Panc1 (cell line): ENCODE data around the gene FAR2. TPM values are rescaled to one million over a fixed set of nuclear protein-coding genes. Genes with fewer than 3 reads are reported as not detected.

Experiments
- ATAC-seq: fragments of 200-7000 bp; cut with Tn5 transposase; 2 replicates; pipeline ENCODE4 v1.9.1; 2020; ENCODE audit warnings: mild to moderate bottlenecking, moderate library complexity
- BruUV-seq: library from RNA; stranded (reverse); fragments of 400-500 nt; replicated peaks from 2 replicates; lab custom pipeline; 2021; lab: Mats Ljungman, UMichigan
- CTCF ChIA-PET: fragments of 300-600 bp; sonication (Branson Sonifier 250); formaldehyde crosslinking; loops from one replicate; lab custom pipeline; 2022; ENCODE audit warnings: antibody characterized with exemption; lab: Charles Lee
- POLR2A ChIA-PET: fragments of 300-600 bp; sonication (Branson Sonifier 250); formaldehyde crosslinking; loops from one replicate; lab custom pipeline; 2022; ENCODE audit warnings: antibody characterized with exemption; lab: Charles Lee
- DNase-seq: peaks from one replicate; pipeline ENCODE4 v3.0.0-alpha.2; 2010; ENCODE audit warnings: low read depth, low spot score
- H3K27ac ChIP-seq: 2 replicates; pipeline ENCODE4 v1.5.1; 2011; ENCODE audit warnings: mild to moderate bottlenecking, low read length, inconsistent platforms
- H3K27me3 ChIP-seq: fragments of 200-500 bp; sonication (Bioruptor generic); 2 replicates; pipeline ENCODE4 v1.6.0; 2014; ENCODE audit warnings: low read length, inconsistent platforms; ENCODE audit not compliant: control insufficient read depth, insufficient read depth
- H3K36me3 ChIP-seq: fragments of 200-500 bp; sonication (Bioruptor generic); 2 replicates; pipeline ENCODE4 v1.5.1; 2014; ENCODE audit warnings: inconsistent platforms, mild to moderate bottlenecking, low read length, moderate library complexity; ENCODE audit not compliant: control insufficient read depth, insufficient read depth
- H3K4me1 ChIP-seq: 2 replicates; pipeline ENCODE4 v1.5.1; 2011; ENCODE audit warnings: inconsistent platforms, mild to moderate bottlenecking, low read length, moderate library complexity; ENCODE audit not compliant: control insufficient read depth, insufficient read depth
- H3K4me3 ChIP-seq, 2 experiments: 2 replicates each; pipeline ENCODE4 v1.5.1; 2011 to 2012; ENCODE audit warnings: low read depth in 2 of 2, low read length in 2 of 2, mild to moderate bottlenecking in 2 of 2, inconsistent platforms in 1 of 2, moderate library complexity in 1 of 2
- H3K9me3 ChIP-seq: fragments of 200-500 bp; sonication (Bioruptor generic); 2 replicates; pipeline ENCODE4 v1.5.1; 2014; ENCODE audit warnings: low read depth, mild to moderate bottlenecking, inconsistent platforms, low read length, moderate library complexity; ENCODE audit not compliant: control insufficient read depth, insufficient read depth
- CTCF ChIP-seq: fragments of 450-650 bp; IDR thresholded peaks from 2 replicates; pipeline ENCODE4 v1.5.1; 2017; ENCODE audit warnings: mild to moderate bottlenecking
- POLR2AphosphoS5 ChIP-seq: IDR thresholded peaks from 2 replicates; pipeline ENCODE4 v1.6.1; 2012; ENCODE audit warnings: mild to moderate bottlenecking, low read depth, low read length, moderate library complexity
- REST ChIP-seq, 2 experiments: IDR thresholded peaks; 2 replicates each; pipeline ENCODE4 v1.6.1; 2011 to 2012; ENCODE audit warnings: low read depth in 2 of 2, control low read depth in 1 of 2, low read length in 1 of 2, mild to moderate bottlenecking in 1 of 2, moderate library complexity in 1 of 2; ENCODE audit not compliant: insufficient read depth in 1 of 2
- SIN3A ChIP-seq: IDR thresholded peaks from 2 replicates; pipeline ENCODE4 v1.6.1; 2012; ENCODE audit warnings: low read depth, mild to moderate bottlenecking, low read length, moderate library complexity, borderline replicate concordance; ENCODE audit not compliant: insufficient read depth
- TCF7L2 ChIP-seq: IDR thresholded peaks from 2 replicates; pipeline ENCODE4 v1.6.1; 2011; ENCODE audit warnings: mild to moderate bottlenecking, low read depth, low read length, inconsistent platforms
- in situ Hi-C: cut with HindIII; loops from 2 replicates; pipeline ENCODE4 v1.10.0; 2016; ENCODE audit warnings: low sequenced_read_pairs, low pct_unique_long_range_greater_than_20kb
- intact Hi-C: fragments of 100-400 bp; cut with micrococcal nuclease; formaldehyde crosslinking; loops from one replicate; pipeline ENCODE4 v1.10.0; 2022; ENCODE audit not compliant: unreplicated experiment
- total RNA-seq: library from RNA; stranded (reverse); gene quantifications from one replicate; pipeline ENCODE4 v1.2.1, GENCODE V29; 2021; ENCODE audit not compliant: unreplicated experiment

The FAR2 gene
- total RNA-seq, 1 experiment from 2014 or later: 6.2 TPM

GRCh38 chr12:29240441-29240840, 91.4 kb downstream of the FAR2 start:
- in situ Hi-C loops (no loop called here), intact Hi-C loops (no loop called here)
- Histone ChIP-seq H3K36me3 (no peaks in the 10 kb centered on the region), H3K9me3 (no peaks in the 10 kb centered on the region), H3K4me3 (no peak overlapping the region), H3K27me3 (no peaks in the 10 kb centered on the region), H3K27ac (no peak overlapping the region), H3K4me1 (peaks cover 5% of the 10 kb centered on the region; the same call in 1 of the 2 replicates)
- ATAC-seq: no peak
- BruUV-seq: no TSS peak
- TF ChIP-seq REST (IDR thresholded peaks at IDR 0.05; ENCODE audit: insufficient read depth in 1 of 2, low read depth in 2 of 2, low read length in 1 of 2): no peak
- no peak for TF ChIP-seq POLR2AphosphoS5
- no peak for TF ChIP-seq SIN3A
- TF ChIP-seq TCF7L2: no peak
- TF ChIP-seq CTCF: no peak
- POLR2A ChIA-PET: no interaction called here
- DNase-seq: no peak
- CTCF ChIA-PET: no interaction called here

DNA sequence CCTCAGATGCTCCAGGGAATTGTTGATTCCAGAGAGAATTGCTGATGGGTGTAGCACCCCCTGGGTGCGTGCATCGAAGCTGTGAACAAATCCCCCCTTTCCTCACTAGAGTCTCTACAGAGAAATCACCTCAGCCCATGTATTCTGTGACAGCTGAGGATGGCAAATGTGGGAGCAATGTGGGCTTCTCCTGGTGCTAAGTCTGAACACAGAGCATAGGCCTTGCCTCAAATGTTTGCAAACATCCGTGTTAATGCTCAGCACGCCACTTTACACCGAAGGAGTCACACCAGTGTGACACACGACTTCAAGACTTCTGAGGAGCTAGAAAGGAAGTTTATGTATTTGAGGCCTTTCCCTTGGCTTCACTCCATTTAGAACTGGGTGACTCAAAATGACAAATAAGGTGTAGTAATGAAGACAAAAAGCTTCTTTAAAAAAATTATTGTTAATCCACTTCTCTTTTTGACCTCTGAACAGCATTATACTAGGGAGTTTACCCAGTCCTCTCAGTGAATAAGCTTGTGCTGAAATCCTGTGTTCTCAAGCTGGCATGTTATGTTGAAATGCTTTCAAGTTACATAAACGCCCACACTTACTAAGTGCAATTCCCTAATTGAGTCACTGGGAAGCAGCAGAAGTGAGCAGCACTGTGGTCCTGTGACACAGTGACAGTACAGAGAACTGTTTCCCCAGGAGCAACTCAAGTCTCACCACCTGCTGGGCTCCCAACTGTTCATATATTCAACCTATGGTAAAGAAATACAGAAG, 92.9 kb downstream of the FAR2 start:
- Histone ChIP-seq H3K27ac (no peak overlapping the region), H3K4me1 (peaks cover 5% of the 10 kb centered on the region; the same call in 1 of the 2 replicates), H3K36me3 (no peaks in the 10 kb centered on the region), H3K27me3 (no peaks in the 10 kb centered on the region), H3K9me3 (no peaks in the 10 kb centered on the region), H3K4me3 (no peak overlapping the region)
- POLR2A ChIA-PET: no interaction called here
- in situ Hi-C loops (no loop called here), intact Hi-C loops (no loop called here)
- ATAC-seq: peak; percentile 82
- BruUV-seq: no TSS peak
- DNase-seq: peak; percentile 80
- CTCF ChIA-PET: interaction anchor here (0.6 kb wide), 1 partner anchor 22 kb away, joined by 3 read pairs; no protein-coding TSS in a partner anchor
- TF ChIP-seq POLR2AphosphoS5 (no peak), CTCF (peak; percentile 11; the same call in 1 of the 2 replicates)
